ENCODE measurements around the gene GGCX. TPM values are rescaled to one million over a fixed set of nuclear protein-coding genes. Genes with fewer than 3 reads are reported as not detected.
A peak's percentile ranks its signal among the peaks of the same experiment; 100 is the strongest.

The GGCX gene
- total RNA-seq, 1 donor from 2014 or later, result 145 TPM

- H3K4me1 Mint-ChIP-seq (ENCODE audit: unreplicated experiment), result peaks cover 61% of the 10 kb centered on the region
- H3K9me3 Mint-ChIP-seq (ENCODE audit: unreplicated experiment), result no peaks in the 10 kb centered on the region
- H3K36me3 Mint-ChIP-seq (ENCODE audit: low read depth, unreplicated experiment), result peaks cover 28% of the 10 kb centered on the region
- DNase-seq (ENCODE audit: low spot score), result no peak
- no peak for TF ChIP-seq CTCF (IDR thresholded peaks at IDR 0.05; ENCODE audit: unreplicated experiment)
- no peak overlapping the region for H3K27ac Mint-ChIP-seq (ENCODE audit: unreplicated experiment)
- peaks cover 7% of the 10 kb centered on the region for H3K27me3 Mint-ChIP-seq (ENCODE audit: unreplicated experiment)
- H3K4me3 Mint-ChIP-seq (ENCODE audit: unreplicated experiment), result no peak overlapping the region
These were observed 4.2 kb downstream of the GGCX start for GRCh38 chr2:85557130-85557529.

- H3K9me3 Mint-ChIP-seq (ENCODE audit: unreplicated experiment), result no peaks in the 10 kb centered on the region
- DNase-seq (ENCODE audit: low spot score), result no peak
- H3K4me1 Mint-ChIP-seq (ENCODE audit: unreplicated experiment), result peaks cover 69% of the 10 kb centered on the region
- TF ChIP-seq CTCF (IDR thresholded peaks at IDR 0.05; ENCODE audit: unreplicated experiment), result no peak
- peaks cover 40% of the 10 kb centered on the region for H3K36me3 Mint-ChIP-seq (ENCODE audit: low read depth, unreplicated experiment)
- peaks cover 8% of the 10 kb centered on the region for H3K27me3 Mint-ChIP-seq (ENCODE audit: unreplicated experiment)
- H3K4me3 Mint-ChIP-seq (ENCODE audit: unreplicated experiment), result peak overlapping the region; percentile 29
- H3K27ac Mint-ChIP-seq (ENCODE audit: unreplicated experiment), result peak overlapping the region; percentile 68
These were observed 6.2 kb downstream of the GGCX start for GRCh38 chr2:85554980-85555612.

DNA sequence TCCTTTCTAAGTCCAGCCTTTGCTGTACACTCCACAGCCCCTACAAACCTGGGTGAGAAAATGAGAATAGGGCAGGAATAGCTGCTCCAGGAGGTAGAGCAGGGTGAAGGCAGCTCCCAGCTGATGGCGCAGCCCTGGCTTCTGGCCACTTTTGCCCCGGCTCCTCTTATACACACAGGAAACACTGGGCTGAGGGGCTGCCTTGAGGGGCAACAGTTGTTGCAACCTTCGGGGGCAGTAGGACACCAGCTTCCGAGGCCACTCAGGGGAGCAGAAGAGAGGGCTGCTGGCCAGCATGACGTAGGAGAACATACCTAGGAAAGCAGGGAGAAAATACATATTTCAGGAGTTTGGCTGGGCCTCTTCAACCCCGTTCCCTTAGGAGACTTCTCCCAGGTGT is 8.1 kb downstream of the GGCX start:
- peak overlapping the region; percentile 24 for H3K4me3 Mint-ChIP-seq (ENCODE audit: unreplicated experiment)
- peaks cover 8% of the 10 kb centered on the region for H3K27me3 Mint-ChIP-seq (ENCODE audit: unreplicated experiment)
- H3K4me1 Mint-ChIP-seq (ENCODE audit: unreplicated experiment), result peaks cover 65% of the 10 kb centered on the region
- DNase-seq (ENCODE audit: low spot score), result no peak
- TF ChIP-seq CTCF (IDR thresholded peaks at IDR 0.05; ENCODE audit: unreplicated experiment), result no peak
- H3K9me3 Mint-ChIP-seq (ENCODE audit: unreplicated experiment), result no peaks in the 10 kb centered on the region
- peaks cover 46% of the 10 kb centered on the region for H3K36me3 Mint-ChIP-seq (ENCODE audit: low read depth, unreplicated experiment)
- peak overlapping the region; percentile 98 for H3K27ac Mint-ChIP-seq (ENCODE audit: unreplicated experiment)

DNA sequence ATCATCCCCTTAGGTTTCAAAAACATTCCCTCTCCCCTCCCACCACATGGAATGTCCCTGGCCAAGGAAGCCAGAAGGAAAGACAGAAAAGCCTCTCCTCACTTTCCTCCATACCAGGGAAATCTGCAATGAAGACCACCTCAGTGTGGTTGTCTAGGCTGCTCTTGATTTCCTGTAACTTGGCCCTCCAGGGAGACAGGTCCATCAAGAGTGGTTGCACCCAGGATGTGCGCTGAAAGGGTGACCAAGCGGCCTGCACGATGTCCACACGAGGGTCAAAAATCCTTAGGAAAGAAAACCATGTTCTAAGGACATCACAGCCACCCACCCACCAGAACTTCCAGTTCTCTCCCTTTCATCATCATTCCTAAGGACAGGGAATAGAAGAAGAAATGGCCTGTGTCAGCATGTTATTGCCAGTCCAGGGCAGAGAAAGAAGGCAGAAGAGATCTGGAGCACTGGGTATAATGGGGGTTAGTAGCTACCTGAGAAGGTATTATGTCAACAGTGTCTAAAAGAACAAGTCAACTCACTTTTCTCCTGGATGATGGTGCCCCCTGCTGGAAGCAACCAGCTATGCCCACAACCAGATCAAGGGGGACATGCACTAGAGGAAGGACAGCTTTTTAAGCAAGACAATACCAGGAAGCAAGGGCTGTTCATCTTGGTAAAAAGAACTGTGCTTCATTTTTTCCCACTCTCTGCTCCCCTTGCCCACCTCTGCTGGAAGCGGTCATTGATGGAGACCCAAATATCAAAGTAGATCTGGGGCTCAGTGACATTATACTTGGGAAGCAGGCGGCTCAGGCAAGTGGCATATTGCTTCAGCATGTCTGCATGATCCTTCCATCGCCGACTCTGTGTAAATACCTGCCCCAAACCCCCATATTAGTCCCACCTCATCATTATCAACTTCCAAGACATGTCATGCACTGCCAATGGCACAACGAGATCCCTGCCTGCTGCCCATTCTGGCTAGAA is 9.3 kb downstream of the GGCX start:
- Mint-ChIP-seq H3K4me1 (ENCODE audit: unreplicated experiment) (peaks cover 72% of the 10 kb centered on the region), H3K9me3 (ENCODE audit: unreplicated experiment) (no peaks in the 10 kb centered on the region), H3K4me3 (ENCODE audit: unreplicated experiment) (peak overlapping the region; percentile 47), H3K27me3 (ENCODE audit: unreplicated experiment) (peaks cover 4% of the 10 kb centered on the region), H3K27ac (ENCODE audit: unreplicated experiment) (peak overlapping the region; percentile 98), H3K36me3 (ENCODE audit: low read depth, unreplicated experiment) (peaks cover 53% of the 10 kb centered on the region)
- peak; percentile 85 for DNase-seq (ENCODE audit: low spot score)
- TF ChIP-seq CTCF (IDR thresholded peaks at IDR 0.05; ENCODE audit: unreplicated experiment), result peak; percentile 83
